NCI-H345 treated with DMSO at 0.1 percent for 48 hours (cell line): ENCODE data around the gene ADAM19.

Experiments used
- DNase-seq: peaks from one replicate; lab custom pipeline; 2025; ENCODE audit not compliant: unreplicated experiment; lab: John Stamatoyannopoulos, UW

The ADAM19 gene, protein sequence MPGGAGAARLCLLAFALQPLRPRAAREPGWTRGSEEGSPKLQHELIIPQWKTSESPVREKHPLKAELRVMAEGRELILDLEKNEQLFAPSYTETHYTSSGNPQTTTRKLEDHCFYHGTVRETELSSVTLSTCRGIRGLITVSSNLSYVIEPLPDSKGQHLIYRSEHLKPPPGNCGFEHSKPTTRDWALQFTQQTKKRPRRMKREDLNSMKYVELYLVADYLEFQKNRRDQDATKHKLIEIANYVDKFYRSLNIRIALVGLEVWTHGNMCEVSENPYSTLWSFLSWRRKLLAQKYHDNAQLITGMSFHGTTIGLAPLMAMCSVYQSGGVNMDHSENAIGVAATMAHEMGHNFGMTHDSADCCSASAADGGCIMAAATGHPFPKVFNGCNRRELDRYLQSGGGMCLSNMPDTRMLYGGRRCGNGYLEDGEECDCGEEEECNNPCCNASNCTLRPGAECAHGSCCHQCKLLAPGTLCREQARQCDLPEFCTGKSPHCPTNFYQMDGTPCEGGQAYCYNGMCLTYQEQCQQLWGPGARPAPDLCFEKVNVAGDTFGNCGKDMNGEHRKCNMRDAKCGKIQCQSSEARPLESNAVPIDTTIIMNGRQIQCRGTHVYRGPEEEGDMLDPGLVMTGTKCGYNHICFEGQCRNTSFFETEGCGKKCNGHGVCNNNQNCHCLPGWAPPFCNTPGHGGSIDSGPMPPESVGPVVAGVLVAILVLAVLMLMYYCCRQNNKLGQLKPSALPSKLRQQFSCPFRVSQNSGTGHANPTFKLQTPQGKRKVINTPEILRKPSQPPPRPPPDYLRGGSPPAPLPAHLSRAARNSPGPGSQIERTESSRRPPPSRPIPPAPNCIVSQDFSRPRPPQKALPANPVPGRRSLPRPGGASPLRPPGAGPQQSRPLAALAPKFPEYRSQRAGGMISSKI

DNA sequence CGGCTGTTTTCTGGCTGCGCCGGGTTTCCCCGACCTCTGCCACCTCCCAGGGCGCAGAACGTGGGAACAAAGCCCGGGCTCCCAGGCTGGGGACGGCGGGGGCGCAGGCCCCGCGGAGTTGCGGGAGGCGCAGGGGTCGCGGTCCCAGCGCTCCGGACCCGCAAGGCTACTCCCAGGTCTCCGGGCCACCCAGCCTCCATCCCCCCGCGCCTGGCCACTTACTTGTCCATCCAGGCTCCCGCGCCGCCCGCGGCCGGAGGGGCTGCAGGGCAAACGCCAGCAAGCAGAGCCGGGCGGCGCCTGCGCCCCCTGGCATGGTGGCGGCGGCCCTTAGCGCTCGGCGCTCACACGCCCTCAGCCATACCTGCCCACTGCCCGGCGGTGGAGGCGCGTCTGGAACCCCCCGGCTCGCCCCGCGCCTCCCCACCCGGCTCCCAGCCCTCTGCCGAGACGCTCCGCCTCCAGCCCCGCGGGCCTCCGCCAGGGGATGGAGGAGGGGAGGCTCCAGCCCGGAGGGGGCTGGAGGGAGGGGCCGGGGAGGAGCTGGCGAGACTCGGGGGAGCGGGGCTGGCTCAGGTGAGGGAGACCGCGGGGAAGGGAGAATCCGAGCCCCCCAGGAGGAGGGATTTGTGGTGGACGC is at the start of gene ADAM19:
ADAM19 (minus strand) TSS at position 395 of the 640 bp plus-strand sequence; CDS start at position 316, 79 bp downstream.
- peak; percentile 16 for DNase-seq

DNA sequence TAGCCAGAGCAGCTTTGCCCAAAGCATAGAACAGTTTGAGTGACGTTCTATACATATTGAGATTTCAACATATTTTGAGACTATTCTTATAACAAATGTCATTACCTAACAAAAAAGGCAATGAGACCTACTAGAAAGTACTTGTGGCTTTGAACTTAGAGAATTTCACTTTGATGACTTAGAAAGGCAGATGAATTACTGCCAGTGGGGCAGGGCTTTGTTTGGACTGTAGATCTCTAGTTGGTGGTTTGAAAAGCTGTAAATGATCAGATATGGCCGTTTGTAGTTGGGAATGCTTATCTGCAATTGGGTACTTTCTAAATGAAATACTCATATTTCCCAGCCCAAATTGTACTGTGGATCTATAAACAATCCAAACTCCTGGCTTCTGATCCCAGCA is 48.6 kb upstream of the ADAM19 start:
- DNase-seq = no peak

DNA sequence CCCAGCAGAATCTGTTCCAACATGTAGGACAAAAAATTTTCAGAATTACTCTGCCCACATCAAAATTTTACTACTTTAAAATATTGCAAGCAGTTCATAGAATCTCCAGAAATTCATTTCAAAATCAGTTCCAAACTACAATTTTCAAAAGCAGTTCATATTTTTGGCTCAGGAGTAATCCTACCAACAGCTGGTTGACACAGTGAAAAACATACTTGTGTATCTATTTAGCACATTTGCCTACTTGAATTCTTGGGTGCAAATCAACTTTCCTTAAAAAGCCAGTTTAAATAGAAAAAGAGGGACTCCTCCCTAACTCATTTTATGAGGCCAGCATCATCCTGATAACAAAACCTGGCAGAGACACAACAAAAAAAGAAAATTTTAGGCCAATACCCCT is 45.2 kb upstream of the ADAM19 start:
- DNase-seq = no peak

DNA sequence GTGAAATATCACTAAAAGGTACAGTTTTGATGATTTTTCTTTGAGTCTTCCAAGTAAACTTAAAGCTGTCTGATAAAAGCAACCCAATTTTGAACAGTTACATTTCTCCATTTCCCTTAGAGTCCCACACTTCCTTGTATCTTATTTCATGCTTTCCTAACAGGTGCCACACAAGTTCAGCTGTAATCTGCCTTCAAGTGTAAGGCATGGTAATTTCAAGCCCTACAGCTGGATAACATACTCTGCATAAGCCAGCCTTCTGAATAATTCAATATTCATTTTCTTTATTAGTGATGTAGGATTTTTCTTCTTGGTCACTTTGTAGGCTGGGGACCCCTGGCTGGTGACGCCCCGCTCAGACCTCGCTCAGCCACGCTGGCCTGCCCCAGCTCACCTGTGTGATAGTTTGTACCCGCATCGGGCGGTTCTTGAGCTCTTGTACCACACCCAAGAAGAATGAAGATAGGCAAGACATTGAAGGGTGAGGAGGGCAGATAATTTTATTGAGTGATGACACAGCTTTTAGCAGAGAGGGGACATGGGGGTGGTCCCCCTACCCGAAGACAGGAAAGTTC is 42.7 kb upstream of the ADAM19 start:
- DNase-seq = no peak

DNA sequence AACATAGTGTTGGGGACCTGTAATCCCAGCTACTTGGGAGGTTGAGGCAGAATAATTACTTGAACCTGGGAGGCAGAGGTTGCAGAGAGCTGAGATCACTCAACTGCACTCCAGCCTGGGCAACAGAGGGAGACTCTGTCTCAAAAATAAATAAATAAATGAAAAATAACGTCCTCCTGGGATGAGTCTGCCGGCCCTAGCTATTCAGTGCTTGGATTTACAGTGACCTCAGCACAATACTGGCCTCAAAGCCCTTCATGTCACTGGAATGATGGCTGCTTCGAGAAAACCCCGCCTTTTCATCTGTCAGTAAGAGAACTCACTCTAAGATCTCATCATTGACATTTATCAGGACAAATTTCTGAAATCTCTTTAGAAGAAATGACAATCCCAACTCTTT is 41.2 kb upstream of the ADAM19 start:
- DNase-seq = no peak

DNA sequence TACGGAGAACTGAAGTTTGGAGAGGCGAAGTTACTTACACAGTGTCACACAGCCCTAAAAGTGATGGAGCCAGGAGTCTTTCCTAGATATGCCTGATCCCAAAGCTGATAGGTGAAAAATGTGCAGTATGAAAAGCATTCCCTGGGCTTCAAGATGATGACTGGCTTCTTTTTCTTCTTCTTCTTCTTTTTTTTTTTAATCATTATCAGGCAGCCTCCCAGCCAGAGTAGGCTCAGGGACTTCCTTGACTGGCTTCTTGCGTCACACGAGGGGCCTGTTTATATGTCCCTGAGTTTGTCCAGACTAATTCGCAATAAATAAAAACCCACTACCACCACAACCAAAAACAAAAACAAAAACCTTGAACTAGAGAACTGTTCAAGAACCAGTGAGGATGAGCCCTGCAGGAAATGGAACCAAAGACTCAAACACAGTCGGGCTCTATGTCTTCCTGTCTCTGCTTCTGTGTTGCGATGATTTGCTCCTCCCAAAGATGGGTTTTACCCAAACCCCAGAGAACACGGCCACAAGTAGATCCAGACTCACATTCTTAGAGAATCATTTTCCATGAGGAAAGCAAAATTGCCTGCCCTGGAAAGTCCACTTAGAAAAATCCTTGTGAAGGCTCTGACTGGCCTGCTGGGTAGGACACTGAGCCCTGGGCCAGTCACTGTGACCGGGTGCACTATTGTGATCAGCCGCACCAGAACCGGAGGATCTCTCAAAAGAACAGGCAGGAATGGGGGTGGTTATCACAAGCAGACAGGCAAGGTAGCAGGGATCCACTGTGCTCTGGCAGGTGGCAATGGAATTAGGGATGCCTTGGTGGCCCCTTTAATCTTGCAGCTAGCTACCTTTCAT is 38.0 kb upstream of the ADAM19 start:
- no peak for DNase-seq

DNA sequence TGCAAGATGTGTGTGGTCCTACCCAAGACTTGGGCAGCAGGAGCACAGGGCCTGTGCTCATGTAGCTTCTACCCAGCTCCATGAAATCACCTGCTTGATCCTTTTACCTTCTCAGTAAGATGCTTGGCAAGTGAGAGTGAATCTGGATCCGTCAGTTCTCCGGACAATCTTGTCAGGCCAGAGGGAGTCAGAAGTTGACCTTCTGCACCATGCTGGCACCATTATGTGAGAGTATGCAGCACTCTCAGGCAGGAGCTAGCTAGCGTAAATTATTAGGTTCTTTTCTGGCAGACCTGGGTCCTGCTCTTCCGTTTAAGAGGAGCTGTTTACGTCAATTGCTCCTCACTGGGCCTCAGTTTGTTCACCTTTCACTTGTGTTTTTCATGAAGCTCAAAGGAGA is 37.0 kb upstream of the ADAM19 start:
- DNase-seq = no peak

DNA sequence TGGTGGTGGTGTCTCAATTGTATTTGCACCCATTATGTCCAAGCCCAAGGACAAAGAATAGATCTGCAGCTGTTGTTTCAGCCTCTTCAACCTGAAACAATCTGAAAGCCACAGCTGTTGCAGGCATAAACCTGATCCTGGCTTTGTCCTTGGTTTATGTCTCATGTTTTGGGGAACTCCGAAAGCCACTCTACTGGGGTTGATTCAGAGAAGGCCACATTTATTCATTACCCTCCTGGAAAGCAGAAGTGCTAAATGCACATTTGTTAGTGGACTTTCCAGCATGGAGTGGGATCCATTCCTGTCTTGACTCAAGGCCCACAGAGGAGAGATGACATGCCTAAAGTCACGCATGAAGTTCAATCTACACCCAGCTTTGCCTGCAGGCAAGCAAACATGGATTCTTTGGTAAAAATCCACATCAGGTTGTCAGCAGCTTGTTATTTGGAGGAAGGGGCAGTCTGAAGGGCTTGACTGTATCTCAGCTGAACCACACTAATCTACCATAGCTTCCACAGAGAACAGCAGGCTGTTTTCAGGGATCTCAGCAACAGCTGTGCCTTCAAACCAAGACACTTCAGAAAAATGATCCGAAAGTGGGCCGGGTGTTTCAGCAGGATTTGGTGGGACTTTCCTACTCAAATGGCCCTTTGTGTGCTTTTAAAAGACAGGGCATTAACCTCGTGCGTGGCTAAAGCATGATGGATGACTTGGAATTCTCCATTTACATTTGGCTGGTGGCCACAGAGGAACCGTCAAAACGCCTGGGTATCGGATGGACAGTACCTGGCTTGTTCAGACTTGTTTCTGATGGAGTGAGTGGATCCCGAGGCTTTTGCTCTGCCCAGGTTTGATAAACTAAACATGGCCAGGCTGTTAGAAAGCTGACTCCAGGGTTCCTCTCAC is 36.2 kb upstream of the ADAM19 start:
- DNase-seq = no peak

DNA sequence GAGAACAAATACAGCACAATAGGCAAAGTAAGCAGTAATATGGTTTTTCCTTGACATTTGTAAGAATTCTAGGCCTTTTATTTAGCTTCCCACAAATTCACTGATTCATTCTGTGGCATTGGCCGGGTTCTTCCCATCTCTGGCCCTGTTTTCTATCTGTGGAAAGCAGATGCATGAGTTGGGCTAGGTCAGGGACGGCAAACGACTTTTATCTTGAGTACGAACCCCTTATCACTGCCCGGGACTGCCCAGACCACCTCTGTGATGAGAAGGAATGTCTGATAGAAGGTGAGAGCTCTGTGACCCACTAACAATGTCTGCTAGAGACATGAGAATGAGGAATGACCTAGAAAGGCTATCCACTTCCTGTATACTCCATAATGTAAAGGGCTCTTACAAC is 35.4 kb upstream of the ADAM19 start:
- DNase-seq = no peak

DNA sequence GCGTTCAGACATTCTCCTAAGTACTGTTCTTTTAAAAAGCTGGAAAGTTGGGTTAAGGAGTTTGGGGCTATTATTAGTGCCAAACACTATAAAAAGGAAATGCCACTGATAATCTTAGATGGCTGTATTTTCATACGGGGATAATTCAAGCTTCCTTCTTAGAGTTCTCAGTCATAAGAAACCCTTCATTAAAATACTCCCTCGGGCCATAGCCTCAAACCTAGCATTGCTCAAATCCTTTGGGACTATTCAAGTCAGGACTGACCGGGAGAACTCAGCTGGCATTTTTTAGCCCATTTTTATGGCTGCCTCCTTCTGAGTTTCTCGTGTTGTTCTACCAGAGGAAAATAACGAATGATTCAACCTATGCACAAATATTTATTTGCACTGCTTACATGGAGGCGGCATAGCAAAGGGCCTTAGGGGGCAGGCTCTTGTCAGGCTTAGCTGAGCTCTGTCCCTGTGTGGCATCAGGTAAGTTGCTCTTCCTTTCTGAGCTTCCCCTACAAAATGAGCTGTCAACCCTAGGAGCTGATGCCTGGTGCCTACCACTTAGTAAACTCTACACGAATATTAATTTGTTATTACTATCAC is 33.5 kb upstream of the ADAM19 start:
- no peak for DNase-seq

DNA sequence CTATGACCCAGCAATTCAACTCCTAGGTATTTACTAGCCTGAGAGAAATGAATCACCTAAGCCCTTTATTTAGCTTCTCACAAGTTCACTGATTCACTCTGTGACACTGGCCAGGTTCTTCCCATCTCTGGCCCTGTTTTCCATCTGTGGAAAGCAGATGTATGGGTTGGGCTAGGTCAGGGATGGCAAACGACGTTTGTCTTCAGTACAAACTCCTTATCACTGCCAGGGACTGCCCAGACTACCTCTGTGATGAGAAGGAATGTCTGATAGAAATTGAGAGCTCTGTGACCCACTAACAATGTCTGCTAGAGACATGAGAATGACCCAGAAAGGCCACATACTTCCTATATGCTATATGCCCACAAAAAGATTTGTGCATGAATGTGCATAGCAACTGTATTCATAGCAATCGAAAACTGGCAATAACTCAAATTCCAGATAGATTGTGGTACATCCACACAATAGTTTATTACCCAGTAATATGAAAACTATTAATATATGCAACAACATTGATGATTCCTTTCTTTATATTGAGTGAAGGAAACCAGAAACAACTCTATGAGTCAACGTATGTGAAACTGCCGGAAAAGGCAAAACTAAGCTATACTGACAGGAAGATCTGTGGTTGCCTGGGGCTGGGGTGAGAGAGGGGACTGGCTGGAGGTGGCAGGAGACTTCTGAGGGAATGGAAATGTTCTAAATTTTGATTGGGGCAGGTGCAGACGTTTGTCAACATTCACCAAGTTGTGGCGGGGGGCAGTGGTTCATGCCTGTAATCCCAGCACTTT is 32.0 kb upstream of the ADAM19 start:
- no peak for DNase-seq

DNA sequence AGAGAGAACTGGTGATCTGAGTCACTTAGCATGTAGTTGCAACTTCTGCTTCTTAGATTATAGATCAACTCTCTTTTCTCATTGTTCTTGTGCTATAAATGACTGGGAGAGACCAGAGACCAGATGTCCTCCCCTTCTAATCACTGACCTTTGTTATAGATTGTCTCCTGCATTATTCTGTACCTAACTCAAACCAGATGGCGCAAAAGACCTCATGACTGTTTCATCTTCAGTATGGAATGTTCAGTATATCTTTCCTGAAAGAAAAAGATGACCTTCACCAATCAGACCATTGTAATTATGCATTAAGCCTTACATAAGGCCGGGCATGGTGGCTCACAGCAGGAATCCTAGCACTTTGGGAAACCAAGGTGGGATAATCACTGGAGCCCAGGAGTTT is 30.5 kb upstream of the ADAM19 start:
- DNase-seq = no peak

DNA sequence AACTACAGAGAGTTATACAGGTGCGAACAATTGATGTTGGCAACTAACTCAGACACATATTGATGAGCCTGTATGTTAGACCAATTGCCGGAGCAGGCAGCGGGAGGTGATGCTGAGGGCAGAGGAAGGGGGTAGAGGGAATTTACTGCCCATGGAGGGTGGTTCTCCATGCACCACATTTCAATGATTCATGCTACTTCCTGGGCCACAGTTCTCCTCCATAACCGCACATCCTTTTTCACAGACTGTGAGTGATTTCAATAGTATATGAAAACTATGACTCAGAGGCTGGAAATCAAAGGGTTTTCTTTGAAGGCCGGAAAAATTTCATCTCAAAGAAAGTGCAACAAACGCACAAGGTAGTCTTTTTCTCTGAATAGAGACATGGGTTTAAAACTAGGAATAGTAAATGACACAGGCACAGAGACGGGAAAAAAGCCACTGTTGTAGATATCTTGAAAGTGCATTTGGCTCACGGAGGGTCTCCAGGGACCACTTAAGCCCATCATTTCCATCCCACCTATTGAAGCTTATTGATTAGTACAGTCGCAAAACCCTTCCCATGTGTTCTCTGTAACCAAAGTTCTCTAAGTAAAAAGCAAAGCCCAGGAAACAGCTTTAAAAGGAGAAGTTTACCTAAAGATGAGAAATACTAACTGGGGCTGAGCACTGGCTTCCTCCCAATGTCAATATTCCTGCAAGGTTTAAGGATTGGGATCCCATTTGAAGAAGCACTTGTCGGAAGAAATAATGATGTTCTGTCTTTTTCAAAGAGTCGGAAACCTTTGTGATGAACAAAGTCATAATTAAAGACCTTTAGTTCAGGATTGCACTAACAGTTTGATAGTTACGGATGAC is 28.0 kb upstream of the ADAM19 start:
- no peak for DNase-seq

DNA sequence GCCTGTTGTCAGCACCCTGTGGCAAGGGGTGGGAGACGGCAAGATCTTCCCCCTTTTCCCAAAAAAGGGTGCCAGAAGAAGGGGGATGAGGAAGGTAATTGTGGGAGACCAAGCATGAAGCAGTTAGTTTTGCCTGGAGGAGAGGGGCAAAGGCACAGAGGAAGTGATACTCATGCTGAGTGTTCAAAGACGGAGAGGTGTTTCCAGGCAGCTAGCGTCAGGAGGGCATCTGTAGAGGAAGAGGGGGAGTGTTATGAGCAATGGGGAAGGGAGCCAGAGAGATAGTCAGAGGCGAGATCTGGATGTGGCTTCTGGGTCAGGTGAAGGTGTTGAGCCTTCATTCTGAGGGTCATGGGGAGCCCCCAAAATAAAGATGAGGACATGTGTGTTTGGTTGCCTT is 26.9 kb upstream of the ADAM19 start:
- no peak for DNase-seq

DNA sequence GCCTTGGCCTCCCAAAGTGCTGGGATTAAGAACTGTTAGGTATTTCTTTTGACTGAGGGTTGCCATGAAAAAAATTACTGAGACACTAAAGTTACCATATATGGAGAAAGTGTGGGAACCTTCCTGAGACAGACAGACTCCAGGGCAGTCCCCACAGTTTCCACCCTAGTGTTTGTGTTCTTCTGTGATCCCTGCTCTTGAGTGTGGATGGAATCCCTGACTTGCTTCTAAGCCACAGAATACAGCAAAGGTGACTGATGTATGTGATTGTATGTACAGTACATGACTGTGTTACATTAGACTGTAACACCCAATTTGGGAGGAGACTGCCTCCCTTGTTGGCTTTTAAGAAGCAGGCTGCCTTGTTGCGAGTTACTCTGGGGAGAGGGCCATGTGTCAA is 24.7 kb upstream of the ADAM19 start:
- no peak for DNase-seq

DNA sequence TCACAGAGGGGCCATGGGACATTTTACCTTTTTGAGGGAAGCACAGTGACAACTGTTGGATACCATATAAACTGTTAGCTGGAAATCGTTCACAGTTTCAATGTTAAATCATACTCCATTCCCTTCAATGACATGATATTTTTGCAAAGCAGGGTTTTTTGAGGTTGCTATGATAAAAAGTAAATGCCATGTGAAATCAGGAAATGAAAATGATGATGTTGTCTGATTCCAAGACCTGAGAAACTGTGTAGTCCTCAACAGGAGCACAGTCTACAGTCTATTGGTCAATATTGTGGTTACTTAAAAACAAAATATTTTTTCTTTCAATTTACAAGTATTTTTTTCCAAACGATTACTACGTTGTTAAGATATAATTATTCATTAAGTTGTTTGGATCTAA is 24.0 kb upstream of the ADAM19 start:
- no peak for DNase-seq

DNA sequence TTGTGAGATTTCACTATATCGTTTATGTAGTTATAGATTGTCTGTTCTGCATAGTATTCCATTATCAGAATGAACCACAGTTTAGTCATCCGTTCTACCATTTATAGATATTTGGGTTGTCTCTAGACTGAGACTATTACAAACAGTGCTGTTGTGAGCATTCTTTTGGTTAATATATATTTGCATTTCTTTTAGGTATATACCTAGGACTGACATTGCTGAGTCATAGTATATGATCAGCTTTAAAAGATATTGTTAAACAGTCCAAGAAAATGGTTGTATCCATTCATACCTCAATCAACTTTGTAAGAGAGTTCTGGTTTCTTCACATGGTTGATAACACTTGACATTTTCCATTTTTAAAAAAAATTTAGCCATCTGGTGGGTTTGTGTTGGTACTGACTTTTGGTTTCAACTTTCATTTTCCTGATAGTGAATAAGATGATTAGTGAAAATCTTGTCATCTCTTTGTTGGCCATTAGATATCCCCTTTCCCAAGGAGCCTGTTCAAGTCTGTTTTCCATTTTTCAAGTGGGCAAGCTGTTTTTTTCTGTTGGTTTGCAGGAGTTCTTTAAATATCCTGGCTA is 22.9 kb upstream of the ADAM19 start:
- DNase-seq = no peak
